IPS-18c (cell line): ENCODE results near the gene EIF4E.
"Not testable (repeated sequence)": the region's sequence is repeated elsewhere in the genome, so short reads cannot be mapped to it uniquely, and the experiment has no call there.

Source experiments
- H3K4me3 ChIP-seq: 2 replicates; pipeline ENCODE4 v1.7.0; 2013; ENCODE audit warnings: low read depth, mild to moderate bottlenecking, low read length, moderate library complexity; ENCODE audit not compliant: insufficient read depth
- H3K9me3 ChIP-seq: one replicate; pipeline ENCODE4 v1.6.1; 2013; ENCODE audit warnings: mild to moderate bottlenecking, low read length, moderate library complexity; ENCODE audit not compliant: control insufficient read depth, insufficient read depth

EIF4E gene

GRCh38 chr4:98939438-98939837 is 10.5 kb upstream of the EIF4E start:
- no peaks in the 10 kb centered on the region for H3K9me3 ChIP-seq
- H3K4me3 ChIP-seq = no peak overlapping the region

- Histone ChIP-seq H3K4me3 (no peak overlapping the region), H3K9me3 (no peaks in the 10 kb centered on the region)
Measured at GRCh38 chr4:98937986-98938720, 9.2 kb upstream of the EIF4E start.

GRCh38 chr4:98935633-98936032 is 6.7 kb upstream of the EIF4E start:
- Histone ChIP-seq H3K4me3 (no peak overlapping the region), H3K9me3 (no peaks in the 10 kb centered on the region)

GRCh38 chr4:98934851-98935250 is 5.9 kb upstream of the EIF4E start:
- not testable (repeated sequence) for H3K4me3 ChIP-seq, H3K9me3 ChIP-seq

GRCh38 chr4:98932539-98932938 is 3.6 kb upstream of the EIF4E start:
- H3K4me3 ChIP-seq = no peak overlapping the region
- H3K9me3 ChIP-seq = no peaks in the 10 kb centered on the region

- Histone ChIP-seq H3K9me3 (no peaks in the 10 kb centered on the region), H3K4me3 (no peak overlapping the region)
Measured at GRCh38 chr4:98930311-98930865, 1.5 kb upstream of the EIF4E start.

GRCh38 chr4:98929341-98930267 is 671 bp upstream of the EIF4E start:
- H3K4me3 ChIP-seq = peak overlapping the region; percentile 96
- no peaks in the 10 kb centered on the region for H3K9me3 ChIP-seq

GRCh38 chr4:98928131-98928504 is 815 bp downstream of the EIF4E start:
- Histone ChIP-seq H3K4me3 (peak overlapping the region; percentile 96), H3K9me3 (no peaks in the 10 kb centered on the region)

GRCh38 chr4:98926257-98926656 is 2.7 kb downstream of the EIF4E start:
- H3K9me3 ChIP-seq, H3K4me3 ChIP-seq: not testable (repeated sequence)

GRCh38 chr4:98921292-98921691 is 7.6 kb downstream of the EIF4E start:
- Histone ChIP-seq H3K4me3 (no peak overlapping the region), H3K9me3 (no peaks in the 10 kb centered on the region)

GRCh38 chr4:98919996-98920395 is 8.9 kb downstream of the EIF4E start:
- Histone ChIP-seq H3K4me3 (no peak overlapping the region), H3K9me3 (no peaks in the 10 kb centered on the region)

- H3K4me3 ChIP-seq, H3K9me3 ChIP-seq: not testable (repeated sequence)
Measured at GRCh38 chr4:98910728-98911127, 18.2 kb downstream of the EIF4E start.

GRCh38 chr4:98909646-98910401 is 19.1 kb downstream of the EIF4E start:
- Histone ChIP-seq H3K9me3 (no peaks in the 10 kb centered on the region), H3K4me3 (no peak overlapping the region)

- Histone ChIP-seq H3K4me3 (no peak overlapping the region), H3K9me3 (no peaks in the 10 kb centered on the region)
Measured at GRCh38 chr4:98908703-98909262, 20.1 kb downstream of the EIF4E start.

GRCh38 chr4:98908182-98908581 is 20.8 kb downstream of the EIF4E start:
- Histone ChIP-seq H3K9me3 (no peaks in the 10 kb centered on the region), H3K4me3 (no peak overlapping the region)

GRCh38 chr4:98905839-98906238 is 23.1 kb downstream of the EIF4E start:
- Histone ChIP-seq H3K4me3 (no peak overlapping the region), H3K9me3 (no peaks in the 10 kb centered on the region)

GRCh38 chr4:98905297-98905696 is 23.6 kb downstream of the EIF4E start:
- Histone ChIP-seq H3K4me3 (no peak overlapping the region), H3K9me3 (no peaks in the 10 kb centered on the region)
